HFFc6 (cell line): Measurements from ENCODE around the gene SLC66A3. TPM values are rescaled to one million over a fixed set of nuclear protein-coding genes. Genes with fewer than 3 reads are reported as not detected.

Experiments
- DNase-seq: peaks from one replicate; pipeline ENCODE4 v3.0.0-alpha.2; 2018
- H3K27ac Mint-ChIP-seq: 2 replicates; pipeline ENCODE4 v1.8.0; 2020; ENCODE audit warnings: mild to moderate bottlenecking, mixed read lengths
- H3K27me3 Mint-ChIP-seq: 2 replicates; pipeline ENCODE4 v1.8.0; 2021; ENCODE audit warnings: mild to moderate bottlenecking, moderate library complexity, mixed read lengths; ENCODE audit not compliant: insufficient read depth
- H3K36me3 Mint-ChIP-seq: 2 replicates; pipeline ENCODE4 v1.8.0; 2021; ENCODE audit warnings: low read depth, mixed read lengths
- H3K4me1 Mint-ChIP-seq: 2 replicates; pipeline ENCODE4 v1.8.0; 2020; ENCODE audit warnings: low read depth, mixed read lengths
- H3K4me3 Mint-ChIP-seq: 2 replicates; pipeline ENCODE4 v1.8.0; 2020; ENCODE audit warnings: mild to moderate bottlenecking, moderate library complexity, mixed read lengths
- H3K9me3 Mint-ChIP-seq: 2 replicates; pipeline ENCODE4 v1.8.0; 2020; ENCODE audit warnings: mild to moderate bottlenecking, mixed read lengths
- total RNA-seq, 6 experiments: library from RNA; stranded (reverse); fragmentation: NEBNext Ultra II Directional; extraction: Animal tissue kit (Norgen Biotek cat#: 25700); gene quantifications; 2 replicates in 1 of 6; 3 replicates in 5 of 6; pipeline ENCODE4 v1.2.3, GENCODE V29; 2021
- TF ChIP-seq, protein P1 (sequence below): fragments of 200-600 bp; sonication (generic); IDR thresholded peaks from 2 replicates; pipeline ENCODE4 v1.5.0; 2021; ENCODE audit warnings: antibody characterized with exemption, mild to moderate bottlenecking

The SLC66A3 gene
- total RNA-seq, 6 experiments from 2014 or later, result 11.4 to 17.4 (median 13.0) TPM

DNA sequence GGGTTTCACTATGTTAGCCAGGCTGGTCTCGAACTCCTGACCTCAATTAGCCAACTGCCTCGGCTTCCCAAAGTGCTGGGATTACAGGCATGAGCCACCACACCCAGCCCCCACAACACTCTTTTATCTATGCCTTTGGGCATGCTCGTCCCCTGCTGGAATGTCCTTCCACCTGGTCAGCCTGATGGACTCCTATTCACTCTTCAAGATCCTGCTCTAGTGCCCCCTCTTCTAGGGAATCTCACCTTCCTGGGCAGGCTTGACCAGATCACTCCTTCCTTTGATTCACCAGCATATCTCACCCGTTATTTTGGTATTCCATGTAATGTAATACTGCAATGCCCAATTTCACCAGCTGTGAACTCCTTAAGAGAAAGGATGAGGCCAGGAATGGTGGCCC lies 13.9 kb upstream of the SLC66A3 start:
- DNase-seq, result no peak
- peaks cover 34% of the 10 kb centered on the region for H3K27me3 Mint-ChIP-seq
- H3K27ac Mint-ChIP-seq, result no peak overlapping the region
- H3K9me3 Mint-ChIP-seq, result no peaks in the 10 kb centered on the region
- peaks cover 7% of the 10 kb centered on the region for H3K4me1 Mint-ChIP-seq
- H3K4me3 Mint-ChIP-seq, result no peak overlapping the region
- TF ChIP-seq, protein P1, sequence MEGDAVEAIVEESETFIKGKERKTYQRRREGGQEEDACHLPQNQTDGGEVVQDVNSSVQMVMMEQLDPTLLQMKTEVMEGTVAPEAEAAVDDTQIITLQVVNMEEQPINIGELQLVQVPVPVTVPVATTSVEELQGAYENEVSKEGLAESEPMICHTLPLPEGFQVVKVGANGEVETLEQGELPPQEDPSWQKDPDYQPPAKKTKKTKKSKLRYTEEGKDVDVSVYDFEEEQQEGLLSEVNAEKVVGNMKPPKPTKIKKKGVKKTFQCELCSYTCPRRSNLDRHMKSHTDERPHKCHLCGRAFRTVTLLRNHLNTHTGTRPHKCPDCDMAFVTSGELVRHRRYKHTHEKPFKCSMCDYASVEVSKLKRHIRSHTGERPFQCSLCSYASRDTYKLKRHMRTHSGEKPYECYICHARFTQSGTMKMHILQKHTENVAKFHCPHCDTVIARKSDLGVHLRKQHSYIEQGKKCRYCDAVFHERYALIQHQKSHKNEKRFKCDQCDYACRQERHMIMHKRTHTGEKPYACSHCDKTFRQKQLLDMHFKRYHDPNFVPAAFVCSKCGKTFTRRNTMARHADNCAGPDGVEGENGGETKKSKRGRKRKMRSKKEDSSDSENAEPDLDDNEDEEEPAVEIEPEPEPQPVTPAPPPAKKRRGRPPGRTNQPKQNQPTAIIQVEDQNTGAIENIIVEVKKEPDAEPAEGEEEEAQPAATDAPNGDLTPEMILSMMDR, result no peak
- H3K36me3 Mint-ChIP-seq, result no peaks in the 10 kb centered on the region

DNA sequence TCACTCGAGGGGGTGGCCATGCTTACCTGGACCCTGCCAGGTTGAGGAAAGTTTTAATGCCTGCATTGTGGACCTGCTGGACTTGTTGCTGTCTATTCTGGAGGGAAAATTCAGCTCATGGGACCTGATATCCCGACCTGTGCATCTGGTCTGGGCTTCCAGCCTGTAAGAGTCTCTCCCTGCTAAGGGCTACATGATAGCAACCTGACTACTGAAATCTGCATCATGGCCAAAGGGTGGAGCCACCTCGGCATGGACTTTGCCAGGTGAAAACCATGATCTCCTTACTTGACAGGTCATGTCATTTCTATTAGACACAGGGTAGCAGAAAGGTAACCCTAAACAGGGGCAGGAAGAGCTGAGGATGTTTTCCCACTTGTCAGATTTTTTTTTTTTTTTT lies 12.9 kb upstream of the SLC66A3 start:
- DNase-seq, result no peak
- TF ChIP-seq, protein P1, result no peak
- no peak overlapping the region for H3K27ac Mint-ChIP-seq
- no peak overlapping the region for H3K4me3 Mint-ChIP-seq
- H3K9me3 Mint-ChIP-seq, result peaks cover 2% of the 10 kb centered on the region; the same call in 1 of the 2 replicates
- H3K36me3 Mint-ChIP-seq, result no peaks in the 10 kb centered on the region
- H3K27me3 Mint-ChIP-seq, result peaks cover 33% of the 10 kb centered on the region
- H3K4me1 Mint-ChIP-seq, result peaks cover 7% of the 10 kb centered on the region

DNA sequence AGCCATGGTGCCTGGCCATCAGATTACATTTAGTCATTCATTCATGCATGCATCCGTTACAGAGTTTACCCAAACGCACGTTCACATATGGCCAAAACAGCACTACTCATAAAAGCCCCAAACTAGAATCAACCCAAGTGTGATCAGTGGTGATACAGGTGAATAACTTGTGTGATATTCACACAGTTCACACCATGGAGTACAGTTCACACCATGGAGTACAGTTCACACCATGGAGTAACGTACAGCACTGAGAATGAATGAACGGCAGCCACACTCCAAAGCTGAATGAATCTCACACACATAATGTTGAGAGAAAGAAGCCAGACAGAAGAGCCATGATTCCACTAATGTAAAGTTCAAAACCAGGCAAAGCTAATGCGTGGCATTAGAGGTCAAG lies 12.3 kb upstream of the SLC66A3 start:
- DNase-seq, result no peak
- peaks cover 36% of the 10 kb centered on the region for H3K27me3 Mint-ChIP-seq
- no peak overlapping the region for H3K27ac Mint-ChIP-seq
- H3K36me3 Mint-ChIP-seq, result no peaks in the 10 kb centered on the region
- TF ChIP-seq, protein P1, result no peak
- peaks cover 6% of the 10 kb centered on the region; the same call in 1 of the 2 replicates for H3K9me3 Mint-ChIP-seq
- H3K4me3 Mint-ChIP-seq, result no peak overlapping the region
- peaks cover 7% of the 10 kb centered on the region for H3K4me1 Mint-ChIP-seq

DNA sequence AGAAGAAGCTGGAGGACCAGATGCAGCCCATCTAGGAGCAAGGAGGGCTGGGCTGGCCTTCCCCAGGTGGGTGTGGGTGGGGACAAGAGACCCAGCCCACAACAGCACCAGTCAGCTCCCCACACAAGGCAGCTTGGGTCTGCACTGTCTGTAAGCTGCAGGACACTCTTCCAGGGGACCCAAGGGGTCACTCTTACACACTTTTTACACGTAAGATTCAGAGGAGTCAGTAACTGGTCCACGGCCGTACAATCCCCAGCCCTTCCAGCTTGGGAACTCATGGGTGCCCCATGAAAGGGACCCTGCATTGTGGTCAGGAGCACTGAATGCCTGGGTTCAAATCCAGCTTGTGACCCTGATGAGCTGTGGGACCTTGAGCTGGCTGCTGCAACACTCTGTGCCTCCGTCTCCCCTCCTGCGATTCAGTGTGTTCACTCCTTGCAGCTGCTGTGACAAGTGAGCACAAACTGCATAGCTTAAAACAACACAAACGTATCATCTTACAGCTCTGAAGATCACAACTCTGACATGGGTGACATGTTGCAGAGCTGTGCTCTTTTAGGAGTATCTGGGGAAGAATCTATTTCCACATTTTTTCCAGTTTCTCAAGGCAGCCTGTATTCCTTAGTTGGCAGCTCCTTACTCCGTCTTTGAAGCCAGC lies 11.1 kb upstream of the SLC66A3 start:
- TF ChIP-seq, protein P1, result no peak
- H3K27ac Mint-ChIP-seq, result no peak overlapping the region
- peaks cover 6% of the 10 kb centered on the region; the same call in 1 of the 2 replicates for H3K9me3 Mint-ChIP-seq
- H3K36me3 Mint-ChIP-seq, result no peaks in the 10 kb centered on the region
- peaks cover 7% of the 10 kb centered on the region for H3K4me1 Mint-ChIP-seq
- DNase-seq, result no peak
- H3K4me3 Mint-ChIP-seq, result no peak overlapping the region
- peaks cover 36% of the 10 kb centered on the region for H3K27me3 Mint-ChIP-seq

DNA sequence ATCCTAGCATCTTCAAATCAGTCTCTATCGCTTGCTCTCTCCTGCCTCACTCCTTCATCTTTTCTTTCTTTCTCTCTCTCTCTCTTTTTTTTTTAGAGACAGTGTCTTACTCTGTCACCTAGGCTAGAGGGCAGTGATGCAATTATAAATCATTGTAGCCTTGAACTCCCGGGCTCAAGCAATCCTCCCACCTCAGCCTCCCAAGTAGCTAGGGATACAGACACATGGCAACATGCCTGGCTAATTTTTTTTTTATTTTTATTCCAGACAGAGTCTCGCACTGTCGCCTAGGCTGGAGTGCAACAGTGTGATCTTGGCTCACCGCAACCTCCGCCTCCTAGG lies 10.6 kb upstream of the SLC66A3 start:
- no peaks in the 10 kb centered on the region for H3K36me3 Mint-ChIP-seq
- no peak for DNase-seq
- H3K27me3 Mint-ChIP-seq, result peaks cover 34% of the 10 kb centered on the region
- no peak overlapping the region for H3K4me3 Mint-ChIP-seq
- H3K4me1 Mint-ChIP-seq, result peaks cover 7% of the 10 kb centered on the region
- H3K9me3 Mint-ChIP-seq, result peaks cover 6% of the 10 kb centered on the region; the same call in 1 of the 2 replicates
- TF ChIP-seq, protein P1, result no peak
- H3K27ac Mint-ChIP-seq, result no peak overlapping the region
